ENCODE results near the gene BRIP1. TPM values are rescaled to one million over a fixed set of nuclear protein-coding genes. Genes with fewer than 3 reads are reported as not detected.

The BRIP1 gene
- total RNA-seq, 1 donor from 2014 or later: 5.2 TPM

GRCh38 chr17:61650749-61651148, 212.6 kb downstream of the BRIP1 start:
- H3K27me3 ChIP-seq (ENCODE audit: control insufficient read depth, insufficient read depth, low read length): no peaks in the 10 kb centered on the region
- TF ChIP-seq CTCF (IDR thresholded peaks at IDR 0.05; ENCODE audit: insufficient read depth, low read length, poor library complexity, severe bottlenecking): no peak

GRCh38 chr17:61648587-61648986, 214.7 kb downstream of the BRIP1 start:
- no peak for DNase-seq (ENCODE audit: low read depth)
- no peak overlapping the region for H3K4me3 ChIP-seq (ENCODE audit: low read depth, low read length)
- H3K27me3 ChIP-seq (ENCODE audit: control insufficient read depth, insufficient read depth, low read length): no peaks in the 10 kb centered on the region
- no peak for TF ChIP-seq CTCF (IDR thresholded peaks at IDR 0.05; ENCODE audit: insufficient read depth, low read length, poor library complexity, severe bottlenecking)
- H3K36me3 ChIP-seq (ENCODE audit: control insufficient read depth, insufficient read depth, low read length): no peaks in the 10 kb centered on the region

More at GRCh38 chr17:61650749-61651148, 212.6 kb downstream of the BRIP1 start:
- no peak for DNase-seq (ENCODE audit: low read depth)
- H3K36me3 ChIP-seq (ENCODE audit: control insufficient read depth, insufficient read depth, low read length): no peaks in the 10 kb centered on the region
- no peak overlapping the region for H3K4me3 ChIP-seq (ENCODE audit: low read depth, low read length)

- no peak for TF ChIP-seq CTCF (IDR thresholded peaks at IDR 0.05; ENCODE audit: insufficient read depth, low read length, poor library complexity, severe bottlenecking)
- Histone ChIP-seq H3K4me3 (ENCODE audit: low read depth, low read length) (no peak overlapping the region), H3K36me3 (ENCODE audit: control insufficient read depth, insufficient read depth, low read length) (no peaks in the 10 kb centered on the region), H3K27me3 (ENCODE audit: control insufficient read depth, insufficient read depth, low read length) (no peaks in the 10 kb centered on the region)
- DNase-seq (ENCODE audit: low read depth): no peak
Observed at GRCh38 chr17:61647047-61647446, 216.3 kb downstream of the BRIP1 start.

DNA sequence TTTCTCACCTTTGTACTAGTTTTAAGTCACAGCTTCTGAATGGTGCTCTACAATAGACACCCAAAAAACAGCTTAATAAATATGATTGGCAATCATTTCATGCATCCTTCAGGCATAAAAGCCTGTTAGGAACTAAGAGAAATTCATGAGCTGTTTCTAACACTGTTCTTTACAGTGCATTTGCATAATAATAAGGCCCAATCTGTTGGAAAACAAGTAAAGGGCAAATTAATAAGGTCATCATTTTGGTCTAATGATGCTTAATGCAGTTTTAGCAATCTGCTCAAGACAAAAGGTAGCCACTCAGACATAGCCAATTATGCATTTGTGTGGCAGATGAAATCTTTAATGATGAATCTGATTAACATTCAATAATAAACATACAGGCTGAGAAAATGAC, 216.8 kb downstream of the BRIP1 start:
- no peak for DNase-seq (ENCODE audit: low read depth)
- no peaks in the 10 kb centered on the region for H3K36me3 ChIP-seq (ENCODE audit: control insufficient read depth, insufficient read depth, low read length)
- no peaks in the 10 kb centered on the region for H3K27me3 ChIP-seq (ENCODE audit: control insufficient read depth, insufficient read depth, low read length)
- TF ChIP-seq CTCF (IDR thresholded peaks at IDR 0.05; ENCODE audit: insufficient read depth, low read length, poor library complexity, severe bottlenecking): no peak
- H3K4me3 ChIP-seq (ENCODE audit: low read depth, low read length): no peak overlapping the region

DNA sequence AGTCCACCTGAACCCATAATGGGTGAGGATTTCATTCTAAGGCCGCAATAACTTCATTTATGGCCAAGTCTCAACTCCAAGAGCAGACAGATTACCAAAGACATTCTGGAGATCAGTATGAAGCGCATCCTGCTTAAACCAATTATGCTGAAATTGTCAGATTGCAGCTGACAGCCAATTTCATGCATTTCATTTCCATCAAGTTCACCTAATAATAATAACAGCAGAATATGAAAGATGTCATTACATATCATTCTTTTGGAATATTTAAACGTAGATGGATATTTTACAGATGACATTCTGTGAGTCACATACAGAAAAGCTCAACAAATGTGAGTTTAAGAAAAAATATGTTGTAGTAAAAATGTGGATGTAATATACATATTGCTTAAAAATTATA, 217.4 kb downstream of the BRIP1 start:
- no peaks in the 10 kb centered on the region for H3K27me3 ChIP-seq (ENCODE audit: control insufficient read depth, insufficient read depth, low read length)
- TF ChIP-seq CTCF (IDR thresholded peaks at IDR 0.05; ENCODE audit: insufficient read depth, low read length, poor library complexity, severe bottlenecking): no peak
- H3K4me3 ChIP-seq (ENCODE audit: low read depth, low read length): no peak overlapping the region
- DNase-seq (ENCODE audit: low read depth): no peak
- no peaks in the 10 kb centered on the region for H3K36me3 ChIP-seq (ENCODE audit: control insufficient read depth, insufficient read depth, low read length)
